ENCODE data around the gene BACE1.
"Not testable (repeated sequence)": the region's sequence is repeated elsewhere in the genome, so short reads cannot be mapped to it uniquely, and the experiment has no call there.

The BACE1 gene

DNA sequence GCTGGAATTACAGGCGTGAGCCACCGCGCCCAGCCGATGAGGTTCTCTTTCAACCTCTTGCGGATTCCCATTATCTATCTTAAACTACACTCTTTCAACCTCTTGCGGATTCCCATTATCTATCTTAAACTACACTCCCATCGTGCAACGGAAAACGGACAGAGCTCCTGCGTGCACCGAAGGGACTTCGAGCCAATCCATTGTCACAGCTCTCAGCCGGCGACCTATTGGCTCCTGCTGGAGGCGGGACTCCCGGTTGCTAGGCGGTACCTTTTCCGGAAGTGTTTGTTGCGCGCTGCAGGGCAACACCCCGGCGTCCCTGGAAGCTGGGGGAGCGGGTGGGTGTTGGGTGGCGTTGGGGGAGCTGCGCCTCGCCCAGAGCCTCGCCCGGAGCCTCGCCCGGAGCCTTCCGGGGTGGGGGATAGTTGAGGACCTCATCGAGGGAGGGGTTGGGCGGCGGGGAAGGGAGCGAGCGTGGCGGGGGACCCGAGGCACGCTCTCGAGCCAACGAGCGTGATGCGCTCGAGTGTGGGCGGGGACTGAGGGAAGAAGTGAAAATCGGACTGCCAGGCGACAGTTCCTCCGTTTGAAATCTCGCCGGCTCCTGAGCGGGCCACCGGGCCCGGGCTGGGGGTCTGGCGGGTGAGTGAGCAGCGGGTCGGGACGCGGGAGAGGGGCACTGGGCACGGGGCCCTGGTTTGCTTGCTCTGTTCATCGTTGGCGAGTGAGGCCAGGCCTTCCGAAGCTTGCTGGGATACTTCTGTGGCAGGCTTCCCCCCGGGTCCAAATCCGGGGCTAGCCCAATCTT, 11.7 kb upstream of the BACE1 start, which contains the start of gene CEP164:
Gene CEP164 (plus strand): TSS at position 288 of the 808 bp plus-strand sequence. CDS start 10,733 bp downstream, outside the sequence.
- peaks cover 6% of the 10 kb centered on the region for H3K4me1 ChIP-seq (ENCODE audit: control insufficient read depth, insufficient read depth, low read length)
- H3K27me3 ChIP-seq (ENCODE audit: control insufficient read depth, insufficient read depth, low read length) = no peaks in the 10 kb centered on the region
- no peaks in the 10 kb centered on the region for H3K9me3 ChIP-seq (ENCODE audit: control insufficient read depth, low read length)
- H3K36me3 ChIP-seq (ENCODE audit: control insufficient read depth, insufficient read depth, low read length) = no peaks in the 10 kb centered on the region
- H3K9ac ChIP-seq (ENCODE audit: low read length) = peak within 1 kb of the TSS; percentile 65
- H3K4me3 ChIP-seq (ENCODE audit: low read length) = peak within 1 kb of the TSS; percentile 90

GRCh38 chr11:117327255-117327566, 11.2 kb upstream of the BACE1 start:
- H3K36me3 ChIP-seq (ENCODE audit: control insufficient read depth, insufficient read depth, low read length); H3K9ac ChIP-seq (ENCODE audit: low read length); H3K4me3 ChIP-seq (ENCODE audit: low read length); H3K27me3 ChIP-seq (ENCODE audit: control insufficient read depth, insufficient read depth, low read length); H3K9me3 ChIP-seq (ENCODE audit: control insufficient read depth, low read length); H3K4me1 ChIP-seq (ENCODE audit: control insufficient read depth, insufficient read depth, low read length): not testable (repeated sequence)

DNA sequence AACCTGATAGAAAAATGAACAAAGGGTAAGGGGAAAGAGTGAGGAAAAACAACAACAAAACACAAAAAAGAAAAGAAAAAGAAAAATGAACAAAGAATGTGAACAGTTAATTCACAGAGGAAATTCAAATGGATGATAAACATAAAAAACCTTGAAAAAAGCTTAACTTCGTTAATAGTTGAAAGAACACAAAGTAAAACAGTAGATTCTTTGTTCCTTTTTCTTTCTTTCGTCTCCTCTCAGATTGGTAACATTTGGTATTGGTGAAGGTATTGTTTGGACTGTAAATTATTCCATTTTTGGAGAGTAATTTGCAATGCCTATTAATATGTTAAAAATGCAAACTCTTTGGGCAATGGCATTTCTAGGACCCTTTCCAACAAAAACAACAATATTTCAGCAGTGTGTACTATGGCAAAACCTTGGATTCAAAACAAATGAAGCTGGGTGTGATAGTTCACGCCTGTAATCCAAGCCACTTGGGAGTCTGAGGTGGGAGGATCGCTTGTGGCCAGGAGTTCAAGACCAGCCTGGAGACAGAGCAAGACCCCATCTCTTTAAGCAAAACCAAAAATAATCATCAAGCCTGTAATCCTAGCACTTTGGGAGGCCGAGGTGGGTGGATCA, 3.3 kb upstream of the BACE1 start:
- no peaks in the 10 kb centered on the region for H3K9me3 ChIP-seq (ENCODE audit: control insufficient read depth, low read length)
- no peaks in the 10 kb centered on the region for H3K36me3 ChIP-seq (ENCODE audit: control insufficient read depth, insufficient read depth, low read length)
- H3K4me3 ChIP-seq (ENCODE audit: low read length) = no peak overlapping the region

DNA sequence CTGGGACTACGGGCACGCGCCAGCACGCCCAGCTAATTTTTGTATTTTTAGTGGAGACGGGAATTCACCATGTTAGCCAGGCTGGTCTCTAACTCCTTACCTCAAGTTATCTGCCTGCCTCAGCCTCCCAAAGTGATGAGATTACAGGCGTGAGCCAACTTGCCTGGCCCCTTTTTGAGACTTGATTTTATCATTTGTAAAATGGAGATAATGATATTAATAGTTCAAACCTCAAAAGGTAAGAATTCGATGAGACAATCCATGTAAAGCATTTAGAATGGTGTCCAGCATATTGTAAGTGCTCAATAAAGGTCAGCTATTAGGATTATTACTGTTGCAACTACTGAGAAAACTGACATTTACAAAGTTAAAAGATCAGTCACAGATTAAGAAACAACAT, 2.7 kb upstream of the BACE1 start:
- peaks cover 10% of the 10 kb centered on the region for H3K27me3 ChIP-seq (ENCODE audit: control insufficient read depth, insufficient read depth, low read length)
- no peak overlapping the region for H3K9ac ChIP-seq (ENCODE audit: low read length)
- no peaks in the 10 kb centered on the region for H3K9me3 ChIP-seq (ENCODE audit: control insufficient read depth, low read length)
- H3K4me1 ChIP-seq (ENCODE audit: control insufficient read depth, insufficient read depth, low read length) = peaks cover 7% of the 10 kb centered on the region
- H3K4me3 ChIP-seq (ENCODE audit: low read length) = no peak overlapping the region
- H3K36me3 ChIP-seq (ENCODE audit: control insufficient read depth, insufficient read depth, low read length) = no peaks in the 10 kb centered on the region

More for the DNA sequence above, 3.3 kb upstream of the BACE1 start:
- Histone ChIP-seq H3K9ac (ENCODE audit: low read length) (no peak overlapping the region), H3K4me1 (ENCODE audit: control insufficient read depth, insufficient read depth, low read length) (peaks cover 7% of the 10 kb centered on the region), H3K27me3 (ENCODE audit: control insufficient read depth, insufficient read depth, low read length) (peaks cover 10% of the 10 kb centered on the region)

DNA sequence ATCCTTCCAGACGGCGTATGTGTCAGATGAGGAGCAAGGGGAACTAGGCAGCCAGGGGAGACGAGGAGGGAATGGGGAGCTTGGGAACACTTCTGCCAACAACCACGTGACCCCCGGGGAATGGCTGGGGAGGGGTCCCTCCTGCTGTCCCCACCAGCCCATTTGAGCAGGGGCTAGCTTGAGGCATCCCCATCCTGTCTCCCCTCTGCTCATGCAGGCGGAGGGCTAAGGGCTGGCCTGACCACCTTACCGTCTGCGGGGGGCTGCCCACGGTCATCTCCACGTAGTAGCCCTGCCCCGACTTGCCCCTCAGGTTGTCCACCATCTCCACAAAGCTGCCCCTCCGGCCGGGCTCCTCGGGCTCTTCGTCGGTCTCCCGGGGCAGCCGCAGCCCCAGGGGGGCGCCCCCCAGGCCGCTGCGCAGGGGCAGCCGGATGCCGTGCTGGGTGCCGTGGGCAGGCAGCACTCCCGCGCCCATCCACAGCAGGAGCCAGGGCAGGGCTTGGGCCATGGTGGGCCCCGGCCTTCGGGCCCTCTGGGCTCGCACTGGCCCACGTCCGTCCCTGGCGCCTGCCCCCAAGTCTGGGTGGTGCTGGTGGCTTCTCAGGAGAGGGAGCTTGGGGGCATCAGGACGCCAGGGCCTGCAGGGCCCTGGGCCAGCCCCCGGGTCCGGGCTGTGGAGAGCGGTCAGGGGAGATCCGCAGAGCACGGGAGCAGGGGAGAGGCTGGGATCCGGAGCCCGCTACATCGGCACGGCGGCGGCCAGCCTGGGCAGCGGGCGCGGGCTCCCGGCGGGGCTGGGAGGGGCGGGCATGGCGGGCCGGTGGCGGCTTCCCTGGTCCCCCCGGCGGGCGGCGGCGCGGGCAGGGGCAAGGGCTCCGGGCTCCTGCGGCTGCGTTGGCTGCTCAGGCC, 515 bp downstream of the BACE1 start:
- Histone ChIP-seq H3K27me3 (ENCODE audit: control insufficient read depth, insufficient read depth, low read length) (peaks cover 10% of the 10 kb centered on the region), H3K9ac (ENCODE audit: low read length) (peak overlapping the region; percentile 64), H3K36me3 (ENCODE audit: control insufficient read depth, insufficient read depth, low read length) (no peaks in the 10 kb centered on the region), H3K4me1 (ENCODE audit: control insufficient read depth, insufficient read depth, low read length) (peaks cover 7% of the 10 kb centered on the region), H3K9me3 (ENCODE audit: control insufficient read depth, low read length) (no peaks in the 10 kb centered on the region), H3K4me3 (ENCODE audit: low read length) (peak overlapping the region; percentile 41)

DNA sequence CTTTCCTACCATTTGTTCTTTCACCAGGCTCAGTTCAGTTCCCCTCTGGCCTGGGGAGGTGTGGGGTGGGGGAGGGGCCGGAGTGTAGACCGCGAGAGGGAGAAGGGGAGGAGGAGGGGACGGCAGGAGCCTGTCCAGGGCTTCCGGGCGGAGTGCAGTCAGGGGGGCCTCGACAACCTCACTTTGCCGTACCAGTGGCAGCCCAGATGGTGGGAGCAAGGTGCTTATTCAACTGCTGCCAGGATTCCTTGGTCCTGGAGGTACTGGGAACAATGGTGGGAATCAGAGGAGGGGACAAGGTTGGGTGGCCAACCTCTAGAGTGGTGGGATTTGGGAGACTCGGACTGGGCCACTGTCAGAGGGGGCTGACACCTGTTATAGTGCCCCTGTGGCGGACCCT, 1.2 kb downstream of the BACE1 start:
- H3K9ac ChIP-seq (ENCODE audit: low read length) = peak overlapping the region; percentile 64
- H3K27me3 ChIP-seq (ENCODE audit: control insufficient read depth, insufficient read depth, low read length) = peaks cover 10% of the 10 kb centered on the region

DNA sequence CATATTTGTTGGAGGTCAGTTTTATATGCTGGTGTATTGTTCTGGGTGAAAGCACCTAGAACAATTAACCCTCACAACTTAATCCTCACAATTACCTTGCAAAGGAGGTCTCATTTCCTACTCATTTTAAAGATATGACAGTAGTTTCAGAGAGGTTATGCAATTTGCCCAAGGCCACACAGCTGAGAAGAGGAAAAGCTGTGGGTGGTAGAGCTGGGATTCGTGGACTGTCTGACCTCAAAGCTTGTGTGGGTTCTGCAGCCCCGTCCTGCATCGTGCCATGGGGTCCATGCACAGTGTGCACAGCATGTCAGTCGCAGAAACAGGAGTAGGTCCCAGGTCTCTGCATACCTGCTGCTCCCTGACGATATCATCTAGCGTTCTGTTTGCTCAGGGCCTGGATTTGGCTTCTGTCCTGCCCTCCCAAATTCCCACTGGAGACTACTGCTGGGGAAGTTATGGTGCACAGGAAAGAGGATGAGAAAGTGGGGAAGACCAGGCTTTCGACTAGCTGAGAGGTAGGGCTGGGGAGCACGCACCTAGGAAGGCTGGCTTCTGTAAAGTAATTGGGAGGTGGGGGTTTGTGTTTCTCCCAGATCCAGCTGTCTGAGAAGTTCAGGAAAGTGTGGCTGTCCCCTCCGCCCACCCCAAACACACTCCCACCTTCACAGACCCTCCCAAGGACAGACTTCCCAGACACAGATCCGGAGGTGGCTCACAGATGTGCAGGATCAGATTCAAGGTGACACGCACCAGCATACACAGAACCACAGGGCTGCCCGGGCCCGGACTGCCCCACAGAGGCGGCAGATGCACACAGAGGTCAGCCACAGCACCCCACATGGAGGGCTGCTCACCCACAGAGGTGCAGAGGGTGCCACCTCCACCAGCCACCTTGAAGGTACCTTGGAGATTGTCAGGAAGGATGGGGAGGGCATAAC, 2.0 kb downstream of the BACE1 start:
- H3K9ac ChIP-seq (ENCODE audit: low read length) = no peak overlapping the region
- H3K36me3 ChIP-seq (ENCODE audit: control insufficient read depth, insufficient read depth, low read length) = no peaks in the 10 kb centered on the region
- no peak overlapping the region for H3K4me3 ChIP-seq (ENCODE audit: low read length)
- H3K4me1 ChIP-seq (ENCODE audit: control insufficient read depth, insufficient read depth, low read length) = peaks cover 7% of the 10 kb centered on the region
- no peaks in the 10 kb centered on the region for H3K9me3 ChIP-seq (ENCODE audit: control insufficient read depth, low read length)
- H3K27me3 ChIP-seq (ENCODE audit: control insufficient read depth, insufficient read depth, low read length) = peaks cover 10% of the 10 kb centered on the region

More for the DNA sequence above, 1.2 kb downstream of the BACE1 start:
- Histone ChIP-seq H3K4me1 (ENCODE audit: control insufficient read depth, insufficient read depth, low read length) (peaks cover 7% of the 10 kb centered on the region), H3K36me3 (ENCODE audit: control insufficient read depth, insufficient read depth, low read length) (no peaks in the 10 kb centered on the region), H3K9me3 (ENCODE audit: control insufficient read depth, low read length) (no peaks in the 10 kb centered on the region), H3K4me3 (ENCODE audit: low read length) (peak overlapping the region; percentile 41)

- Histone ChIP-seq H3K27me3 (ENCODE audit: control insufficient read depth, insufficient read depth, low read length) (peaks cover 10% of the 10 kb centered on the region), H3K9me3 (ENCODE audit: control insufficient read depth, low read length) (no peaks in the 10 kb centered on the region), H3K36me3 (ENCODE audit: control insufficient read depth, insufficient read depth, low read length) (no peaks in the 10 kb centered on the region), H3K4me3 (ENCODE audit: low read length) (no peak overlapping the region), H3K9ac (ENCODE audit: low read length) (no peak overlapping the region), H3K4me1 (ENCODE audit: control insufficient read depth, insufficient read depth, low read length) (peaks cover 7% of the 10 kb centered on the region)
These were observed 3.0 kb downstream of the BACE1 start for GRCh38 chr11:117313091-117313490.

- no peaks in the 10 kb centered on the region for H3K36me3 ChIP-seq (ENCODE audit: control insufficient read depth, insufficient read depth, low read length)
- H3K4me1 ChIP-seq (ENCODE audit: control insufficient read depth, insufficient read depth, low read length) = no peaks in the 10 kb centered on the region
These were observed 6.7 kb downstream of the BACE1 start for GRCh38 chr11:117309310-117309709.

DNA sequence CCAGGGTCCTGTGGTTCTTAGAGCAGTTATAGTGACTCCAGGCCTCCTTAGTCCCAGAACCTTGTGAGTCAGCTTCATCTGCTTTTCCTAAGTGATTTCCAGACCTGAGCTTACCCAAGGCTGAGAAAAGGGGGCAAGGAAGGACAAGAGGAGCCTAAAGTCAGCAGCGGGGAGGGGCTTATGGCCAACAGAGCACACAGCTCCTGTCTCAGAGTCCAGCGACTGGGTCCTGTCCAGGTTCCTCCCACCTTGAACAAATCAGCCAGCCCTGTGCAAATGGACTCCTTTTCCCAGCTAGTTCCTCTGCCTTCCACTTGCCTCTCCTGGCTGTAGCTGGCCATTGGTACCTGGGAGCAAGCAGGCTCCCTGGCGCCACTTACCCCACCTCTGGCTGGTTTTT, 10.9 kb downstream of the BACE1 start:
- H3K9ac ChIP-seq (ENCODE audit: low read length) = no peak overlapping the region
- H3K4me3 ChIP-seq (ENCODE audit: low read length) = no peak overlapping the region
- H3K4me1 ChIP-seq (ENCODE audit: control insufficient read depth, insufficient read depth, low read length) = peaks cover 5% of the 10 kb centered on the region
- no peaks in the 10 kb centered on the region for H3K36me3 ChIP-seq (ENCODE audit: control insufficient read depth, insufficient read depth, low read length)
- no peaks in the 10 kb centered on the region for H3K27me3 ChIP-seq (ENCODE audit: control insufficient read depth, insufficient read depth, low read length)
- no peaks in the 10 kb centered on the region for H3K9me3 ChIP-seq (ENCODE audit: control insufficient read depth, low read length)

More at GRCh38 chr11:117309310-117309709, 6.7 kb downstream of the BACE1 start:
- Histone ChIP-seq H3K9me3 (ENCODE audit: control insufficient read depth, low read length) (no peaks in the 10 kb centered on the region), H3K4me3 (ENCODE audit: low read length) (no peak overlapping the region), H3K9ac (ENCODE audit: low read length) (no peak overlapping the region), H3K27me3 (ENCODE audit: control insufficient read depth, insufficient read depth, low read length) (no peaks in the 10 kb centered on the region)

GRCh38 chr11:117303646-117304315, 12.3 kb downstream of the BACE1 start:
- Histone ChIP-seq H3K4me1 (ENCODE audit: control insufficient read depth, insufficient read depth, low read length) (peaks cover 16% of the 10 kb centered on the region), H3K27me3 (ENCODE audit: control insufficient read depth, insufficient read depth, low read length) (no peaks in the 10 kb centered on the region), H3K4me3 (ENCODE audit: low read length) (no peak overlapping the region), H3K9me3 (ENCODE audit: control insufficient read depth, low read length) (no peaks in the 10 kb centered on the region), H3K36me3 (ENCODE audit: control insufficient read depth, insufficient read depth, low read length) (no peaks in the 10 kb centered on the region), H3K9ac (ENCODE audit: low read length) (no peak overlapping the region)

Measured in mucosa of stomach (tissue), 1 donor.